ENCODE measurements around the gene TNS4. TPM values are rescaled to one million over a fixed set of nuclear protein-coding genes. Genes with fewer than 3 reads are reported as not detected.

The TNS4 gene
- total and polyA plus RNA-seq, 3 experiments from 2014 or later: 0.41 to 3.1 (median 3.1) TPM

- Mint-ChIP-seq H3K27ac (peak overlapping the region in 7 of 8 donors; percentile 81 to 99 (median 92)), H3K4me1 (peaks cover 53 to 65% (median 62%) of the 10 kb centered on the region in 3 donors), H3K27me3 (peaks cover 0 to 3% of the 10 kb centered on the region in 2 donors), H3K9me3 (peaks cover 12 to 16% (median 13%) of the 10 kb centered on the region in 5 donors), H3K4me3 (peak overlapping the region; percentile 50 to 75 (median 62)), H3K36me3 (peaks cover 7 to 29% (median 13%) of the 10 kb centered on the region in 3 donors)
- H3K36me3 ChIP-seq (ENCODE audit: insufficient read depth, low read length): no peaks in the 10 kb centered on the region
- peaks cover 60% of the 10 kb centered on the region for H3K4me1 ChIP-seq (ENCODE audit: insufficient read depth, low read length)
- no peak overlapping the region for H3K27ac ChIP-seq (ENCODE audit: low read depth, low read length)
- no peaks in the 10 kb centered on the region for H3K27me3 ChIP-seq (ENCODE audit: insufficient read depth, low read length, poor library complexity, severe bottlenecking)
- peaks cover 11% of the 10 kb centered on the region for H3K9me3 ChIP-seq (ENCODE audit: low read length)
- CTCF ChIA-PET: interaction anchor here (1.2 to 2.6 kb wide), 3 partner anchors 12 to 52 kb away, joined by 3 to 7 read pairs (median 4); no protein-coding TSS in a partner anchor
- no peak overlapping the region for H3K4me3 ChIP-seq (ENCODE audit: low read length)
- peak in 3 of 5 donors; percentile 39 to 63 (median 59) for DNase-seq
- POLR2A ChIA-PET: interaction anchor here (1.0 kb wide), 2 partner anchors 15 to 48 kb away, joined by 6 to 8 read pairs; no protein-coding TSS in a partner anchor
These were observed 27.4 kb upstream of the TNS4 start for GRCh38 chr17:40528692-40529417.

- Mint-ChIP-seq H3K4me3 (no peak overlapping the region), H3K4me1 (peaks cover 36 to 62% (median 57%) of the 10 kb centered on the region in 3 donors), H3K9me3 (peaks cover 10 to 14% (median 13%) of the 10 kb centered on the region in 5 donors), H3K36me3 (peaks cover 14 to 41% (median 15%) of the 10 kb centered on the region in 3 donors), H3K27me3 (no peaks in the 10 kb centered on the region), H3K27ac (peak overlapping the region in 2 of 8 donors; percentile 35 to 63)
- H3K4me3 ChIP-seq (ENCODE audit: low read length): no peak overlapping the region
- no peak for DNase-seq
- ChIA-PET CTCF (interaction anchor here (1.0 to 2.6 kb wide), 2 partner anchors 10 kb away, joined by 3 to 7 read pairs; no protein-coding TSS in a partner anchor), POLR2A (no interaction called here)
- no peaks in the 10 kb centered on the region for H3K36me3 ChIP-seq (ENCODE audit: insufficient read depth, low read length)
- no peak overlapping the region for H3K27ac ChIP-seq (ENCODE audit: low read depth, low read length)
- H3K9me3 ChIP-seq (ENCODE audit: low read length): peaks cover 11% of the 10 kb centered on the region
- H3K27me3 ChIP-seq (ENCODE audit: insufficient read depth, low read length, poor library complexity, severe bottlenecking): no peaks in the 10 kb centered on the region
- H3K4me1 ChIP-seq (ENCODE audit: insufficient read depth, low read length): peaks cover 38% of the 10 kb centered on the region
These were observed 25.2 kb upstream of the TNS4 start for GRCh38 chr17:40526668-40527067.

GRCh38 chr17:40525294-40525693, 23.9 kb upstream of the TNS4 start:
- Mint-ChIP-seq H3K9me3 (peaks cover 10 to 14% (median 13%) of the 10 kb centered on the region in 5 donors), H3K4me3 (no peak overlapping the region), H3K36me3 (peaks cover 15 to 41% (median 16%) of the 10 kb centered on the region in 3 donors), H3K27ac (peak overlapping the region in 2 of 8 donors; percentile 2 to 35), H3K27me3 (no peaks in the 10 kb centered on the region), H3K4me1 (peaks cover 30 to 59% (median 55%) of the 10 kb centered on the region in 3 donors)
- H3K4me1 ChIP-seq (ENCODE audit: insufficient read depth, low read length): peaks cover 24% of the 10 kb centered on the region
- H3K9me3 ChIP-seq (ENCODE audit: low read length): peaks cover 11% of the 10 kb centered on the region
- DNase-seq: no peak
- no peak overlapping the region for H3K4me3 ChIP-seq (ENCODE audit: low read length)
- H3K36me3 ChIP-seq (ENCODE audit: insufficient read depth, low read length): no peaks in the 10 kb centered on the region
- H3K27ac ChIP-seq (ENCODE audit: low read depth, low read length): no peak overlapping the region
- ChIA-PET CTCF (interaction anchor here (0.9 to 1.9 kb wide), 3 partner anchors 35 to 83 kb away, joined by 3 to 7 read pairs (median 3); no protein-coding TSS in a partner anchor), POLR2A (interaction anchor here (0.7 kb wide), 1 partner anchor 65 kb away, joined by 4 read pairs; no protein-coding TSS in a partner anchor)
- no peaks in the 10 kb centered on the region for H3K27me3 ChIP-seq (ENCODE audit: insufficient read depth, low read length, poor library complexity, severe bottlenecking)

GRCh38 chr17:40524243-40524965, 23.0 kb upstream of the TNS4 start:
- ChIA-PET POLR2A (interaction anchor here (0.6 to 1.3 kb wide), 2 partner anchors 16 to 213 kb away, joined by 3 to 5 read pairs; no protein-coding TSS in a partner anchor), CTCF (interaction anchor here (0.9 to 1.9 kb wide), 2 partner anchors 48 to 91 kb away, joined by 3 to 7 read pairs; no protein-coding TSS in a partner anchor)
- Histone ChIP-seq H3K27me3 (ENCODE audit: insufficient read depth, low read length, poor library complexity, severe bottlenecking) (no peaks in the 10 kb centered on the region), H3K4me1 (ENCODE audit: insufficient read depth, low read length) (peaks cover 23% of the 10 kb centered on the region), H3K27ac (ENCODE audit: low read depth, low read length) (no peak overlapping the region), H3K36me3 (ENCODE audit: insufficient read depth, low read length) (no peaks in the 10 kb centered on the region), H3K4me3 (ENCODE audit: low read length) (no peak overlapping the region), H3K9me3 (ENCODE audit: low read length) (peaks cover 11% of the 10 kb centered on the region)
- Mint-ChIP-seq H3K9me3 (peaks cover 10 to 14% (median 13%) of the 10 kb centered on the region in 5 donors), H3K4me1 (peaks cover 26 to 62% (median 54%) of the 10 kb centered on the region in 3 donors), H3K27me3 (no peaks in the 10 kb centered on the region), H3K4me3 (no peak overlapping the region), H3K27ac (peak overlapping the region in 1 of 8 donors; percentile 28), H3K36me3 (peaks cover 15 to 41% (median 16%) of the 10 kb centered on the region in 3 donors)
- no peak for DNase-seq

GRCh38 chr17:40522961-40523310, 21.5 kb upstream of the TNS4 start:
- Mint-ChIP-seq H3K9me3 (peaks cover 10 to 14% (median 13%) of the 10 kb centered on the region in 5 donors), H3K4me1 (peaks cover 30 to 62% (median 56%) of the 10 kb centered on the region in 3 donors), H3K4me3 (peak overlapping the region in 1 of 7 donors; percentile 4), H3K36me3 (peaks cover 15 to 41% (median 16%) of the 10 kb centered on the region in 3 donors), H3K27me3 (peaks cover 0 to 3% of the 10 kb centered on the region in 2 donors), H3K27ac (peak overlapping the region in 1 of 8 donors; percentile 28)
- H3K9me3 ChIP-seq (ENCODE audit: low read length): peaks cover 11% of the 10 kb centered on the region
- H3K36me3 ChIP-seq (ENCODE audit: insufficient read depth, low read length): no peaks in the 10 kb centered on the region
- no peak for DNase-seq
- ChIA-PET CTCF (interaction anchor here (1.3 kb wide), 1 partner anchor 10 kb away, joined by 6 read pairs; no protein-coding TSS in a partner anchor), POLR2A (no interaction called here)
- H3K27ac ChIP-seq (ENCODE audit: low read depth, low read length): no peak overlapping the region
- no peaks in the 10 kb centered on the region for H3K27me3 ChIP-seq (ENCODE audit: insufficient read depth, low read length, poor library complexity, severe bottlenecking)
- no peak overlapping the region for H3K4me3 ChIP-seq (ENCODE audit: low read length)
- H3K4me1 ChIP-seq (ENCODE audit: insufficient read depth, low read length): peaks cover 23% of the 10 kb centered on the region

- Histone ChIP-seq H3K27ac (ENCODE audit: low read depth, low read length) (no peak overlapping the region), H3K4me1 (ENCODE audit: insufficient read depth, low read length) (peaks cover 25% of the 10 kb centered on the region), H3K9me3 (ENCODE audit: low read length) (peaks cover 11% of the 10 kb centered on the region), H3K27me3 (ENCODE audit: insufficient read depth, low read length, poor library complexity, severe bottlenecking) (no peaks in the 10 kb centered on the region), H3K4me3 (ENCODE audit: low read length) (no peak overlapping the region), H3K36me3 (ENCODE audit: insufficient read depth, low read length) (no peaks in the 10 kb centered on the region)
- ChIA-PET CTCF (interaction anchor here (1.3 kb wide), 1 partner anchor 11 kb away, joined by 6 read pairs; no protein-coding TSS in a partner anchor), POLR2A (no interaction called here)
- Mint-ChIP-seq H3K9me3 (peaks cover 10 to 14% (median 13%) of the 10 kb centered on the region in 5 donors), H3K4me1 (peaks cover 32 to 61% (median 56%) of the 10 kb centered on the region in 3 donors), H3K27ac (peak overlapping the region in 2 of 8 donors; percentile 70 to 87), H3K36me3 (peaks cover 15 to 41% (median 16%) of the 10 kb centered on the region in 3 donors), H3K4me3 (no peak overlapping the region), H3K27me3 (peaks cover 0 to 3% of the 10 kb centered on the region in 2 donors)
- no peak for DNase-seq
These were observed 21.0 kb upstream of the TNS4 start for GRCh38 chr17:40522250-40522960.

- Mint-ChIP-seq H3K9me3 (peaks cover 10 to 14% (median 13%) of the 10 kb centered on the region in 5 donors), H3K4me1 (peaks cover 44 to 71% (median 67%) of the 10 kb centered on the region in 3 donors), H3K27me3 (peaks cover 0 to 5% of the 10 kb centered on the region in 2 donors), H3K36me3 (peaks cover 15 to 34% (median 16%) of the 10 kb centered on the region in 3 donors), H3K27ac (peak overlapping the region in 1 of 8 donors; percentile 87), H3K4me3 (peak overlapping the region in 2 of 7 donors; percentile 9 to 16)
- H3K36me3 ChIP-seq (ENCODE audit: insufficient read depth, low read length): no peaks in the 10 kb centered on the region
- H3K4me3 ChIP-seq (ENCODE audit: low read length): no peak overlapping the region
- ChIA-PET CTCF (interaction anchor here (2.3 to 2.4 kb wide), 2 partner anchors 12 to 45 kb away, joined by 6 to 9 read pairs; no protein-coding TSS in a partner anchor), POLR2A (interaction anchor here (0.9 kb wide), 1 partner anchor 19 kb away, joined by 3 read pairs; no protein-coding TSS in a partner anchor)
- H3K4me1 ChIP-seq (ENCODE audit: insufficient read depth, low read length): peaks cover 38% of the 10 kb centered on the region
- no peaks in the 10 kb centered on the region for H3K27me3 ChIP-seq (ENCODE audit: insufficient read depth, low read length, poor library complexity, severe bottlenecking)
- H3K27ac ChIP-seq (ENCODE audit: low read depth, low read length): no peak overlapping the region
- H3K9me3 ChIP-seq (ENCODE audit: low read length): peaks cover 11% of the 10 kb centered on the region
- DNase-seq: no peak
These were observed 19.6 kb upstream of the TNS4 start for GRCh38 chr17:40520991-40521453.

All from CD8-positive, alpha-beta memory T cell (primary cell).